ENCODE results near the gene TMEM150B.

DNA sequence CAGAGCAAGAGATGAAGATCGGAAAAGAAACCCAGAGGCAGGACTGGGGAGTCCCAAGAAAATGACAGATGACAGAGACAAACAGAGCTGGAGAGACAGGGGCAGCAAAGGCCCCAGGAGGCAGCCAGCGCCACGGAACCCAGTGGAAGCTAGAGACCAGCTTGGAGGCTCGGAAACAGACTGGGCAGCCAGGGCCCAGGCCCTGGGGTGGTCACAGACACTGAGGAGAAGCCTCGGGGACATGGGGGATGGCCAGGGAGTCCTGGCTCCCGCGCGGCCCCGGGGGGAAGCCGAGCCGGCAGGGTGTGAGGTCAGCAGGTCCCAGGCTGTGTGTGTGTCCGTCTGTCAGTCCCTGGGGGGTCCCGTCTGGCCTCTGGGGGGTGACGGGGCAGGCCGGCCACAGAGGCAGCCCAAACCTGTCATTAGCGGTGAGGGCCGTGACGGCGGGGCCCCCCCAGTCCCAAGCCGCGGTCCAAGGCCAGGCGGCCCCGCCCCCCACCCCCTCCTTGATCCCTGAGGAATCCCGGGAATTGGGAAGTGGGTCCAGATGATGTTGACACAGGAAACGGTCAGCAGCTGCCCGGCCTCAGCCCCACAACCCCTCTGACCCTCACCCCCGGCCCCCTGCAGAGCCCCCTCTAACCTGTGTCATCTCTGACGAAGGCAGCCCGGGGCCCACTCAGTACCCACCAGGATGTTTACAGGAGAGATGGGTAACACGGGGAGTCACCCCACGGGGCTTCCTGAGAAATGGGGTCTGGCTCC is 49.0 kb upstream of the TMEM150B start:
- TF ChIP-seq, protein P1, sequence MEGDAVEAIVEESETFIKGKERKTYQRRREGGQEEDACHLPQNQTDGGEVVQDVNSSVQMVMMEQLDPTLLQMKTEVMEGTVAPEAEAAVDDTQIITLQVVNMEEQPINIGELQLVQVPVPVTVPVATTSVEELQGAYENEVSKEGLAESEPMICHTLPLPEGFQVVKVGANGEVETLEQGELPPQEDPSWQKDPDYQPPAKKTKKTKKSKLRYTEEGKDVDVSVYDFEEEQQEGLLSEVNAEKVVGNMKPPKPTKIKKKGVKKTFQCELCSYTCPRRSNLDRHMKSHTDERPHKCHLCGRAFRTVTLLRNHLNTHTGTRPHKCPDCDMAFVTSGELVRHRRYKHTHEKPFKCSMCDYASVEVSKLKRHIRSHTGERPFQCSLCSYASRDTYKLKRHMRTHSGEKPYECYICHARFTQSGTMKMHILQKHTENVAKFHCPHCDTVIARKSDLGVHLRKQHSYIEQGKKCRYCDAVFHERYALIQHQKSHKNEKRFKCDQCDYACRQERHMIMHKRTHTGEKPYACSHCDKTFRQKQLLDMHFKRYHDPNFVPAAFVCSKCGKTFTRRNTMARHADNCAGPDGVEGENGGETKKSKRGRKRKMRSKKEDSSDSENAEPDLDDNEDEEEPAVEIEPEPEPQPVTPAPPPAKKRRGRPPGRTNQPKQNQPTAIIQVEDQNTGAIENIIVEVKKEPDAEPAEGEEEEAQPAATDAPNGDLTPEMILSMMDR (IDR thresholded peaks at IDR 0.05): no peak
- TF ChIP-seq EP300 (IDR thresholded peaks at IDR 0.05): no peak
